Activated T-helper 1 cell treated with Interleukin-2 at 50 U/mL for 16 hours (primary cell): ENCODE results near the gene PCYOX1L.

Source experiments
- DNase-seq: peaks from one replicate; pipeline ENCODE4 v3.0.0-alpha.2; 2020; ENCODE audit warnings: low read depth

PCYOX1L gene

GRCh38 chr5:149367972-149368645 lies 10.3 kb downstream of the PCYOX1L start:
- DNase-seq, result no peak

DNA sequence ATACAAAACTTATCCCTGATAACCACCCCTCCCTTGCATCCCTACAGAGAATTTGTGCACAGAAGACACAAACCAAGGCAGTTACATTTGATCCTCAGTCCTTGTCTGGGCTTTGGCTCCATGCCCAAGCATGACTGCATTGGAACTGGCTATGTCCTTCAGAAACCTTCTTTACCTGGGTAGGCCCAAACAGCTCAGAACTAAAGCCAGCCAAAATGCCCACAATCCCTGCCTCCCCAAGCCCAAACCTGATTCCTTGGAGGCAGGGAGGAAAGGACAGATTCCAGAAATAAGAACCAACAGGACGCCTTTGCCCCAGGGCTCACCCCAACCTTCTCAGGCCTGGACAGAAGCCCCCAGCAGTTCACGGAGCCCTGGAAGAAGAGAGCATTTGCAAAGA lies 13.0 kb downstream of the PCYOX1L start:
- DNase-seq, result no peak

DNA sequence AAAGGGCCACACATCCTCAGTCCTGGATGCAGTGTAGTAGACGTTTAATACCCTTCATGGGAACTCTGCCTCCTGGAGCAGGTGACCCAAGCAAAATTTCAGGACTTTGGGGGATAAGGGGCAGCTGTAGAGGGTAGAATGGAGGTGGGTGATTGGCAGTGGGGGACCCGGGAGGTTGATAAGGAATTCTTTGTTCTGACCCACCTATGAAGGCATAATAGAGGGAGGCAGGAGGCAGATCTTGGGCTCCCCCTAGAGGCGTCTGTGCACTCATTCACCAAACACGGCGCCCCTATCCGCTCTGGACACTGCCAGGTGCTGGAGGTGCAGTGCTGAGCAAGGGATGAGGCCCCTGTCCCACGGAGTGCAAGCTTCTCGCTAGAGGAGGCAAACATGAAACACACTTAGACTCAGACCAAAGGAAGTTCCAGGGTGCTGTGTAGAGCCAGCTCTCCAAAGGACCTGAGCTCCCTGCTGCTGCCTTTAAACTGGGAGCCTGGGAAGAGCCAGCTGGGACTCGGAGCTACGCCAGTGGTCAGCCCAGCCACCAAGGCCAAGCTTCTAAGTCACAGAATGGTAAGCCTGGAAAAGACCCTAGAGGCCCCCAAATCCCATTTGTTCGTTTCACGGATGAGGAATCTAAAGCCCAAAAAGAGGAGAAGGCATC lies 13.6 kb downstream of the PCYOX1L start:
- peak; percentile 49 for DNase-seq

DNA sequence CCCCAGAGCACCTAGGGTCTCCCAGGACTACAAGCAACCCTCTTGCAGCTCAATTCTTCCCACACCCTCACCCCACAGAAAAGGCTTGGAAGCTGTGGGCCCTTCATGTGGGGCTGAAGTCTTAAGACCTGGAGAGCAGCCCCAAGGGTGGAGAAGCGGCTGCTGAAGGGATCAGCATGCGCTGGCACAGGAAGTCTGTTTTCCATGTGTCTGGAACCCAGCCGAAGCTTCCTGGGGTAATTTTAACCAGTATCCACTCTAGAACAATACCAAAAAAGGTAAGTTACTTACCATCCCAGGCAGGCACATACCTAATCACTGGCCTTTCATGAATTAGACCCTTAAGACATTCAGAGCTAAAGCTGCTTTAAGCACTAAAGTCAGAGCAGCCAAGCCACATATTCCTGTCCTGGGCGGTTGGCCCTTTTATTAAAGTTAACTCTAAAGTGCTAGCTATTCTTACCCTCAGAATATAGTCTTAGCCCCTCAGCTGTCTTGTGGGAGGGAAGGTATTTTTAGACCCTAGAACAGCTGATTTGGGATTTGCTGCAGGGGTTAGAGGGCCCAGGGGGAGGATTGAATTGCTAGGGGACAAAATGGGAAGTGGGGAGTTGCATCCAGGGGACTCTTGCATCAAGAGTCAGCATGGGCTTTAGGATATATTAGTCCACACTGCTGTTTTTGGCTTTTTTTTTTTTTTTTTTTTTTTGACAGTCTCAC lies 14.4 kb downstream of the PCYOX1L start:
- DNase-seq, result no peak

DNA sequence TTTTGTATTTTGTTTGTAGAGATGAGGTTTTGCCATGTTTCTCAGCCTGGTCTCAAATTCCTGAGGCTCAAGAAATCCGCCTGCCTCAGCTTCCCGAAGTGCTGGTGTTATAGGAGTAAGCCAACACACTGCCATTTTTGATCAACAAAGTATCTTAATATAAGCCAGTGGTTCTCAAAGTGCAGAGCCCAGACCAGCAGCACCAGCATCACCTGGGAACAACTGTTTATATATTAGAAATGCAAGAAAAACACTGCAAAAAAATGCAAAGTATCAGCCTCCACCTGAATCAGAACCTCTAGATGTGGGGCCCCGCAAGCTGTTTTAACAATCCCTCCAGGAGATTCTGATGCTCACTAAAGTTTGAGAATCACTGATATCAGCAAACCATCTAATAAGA lies 15.1 kb downstream of the PCYOX1L start:
- no peak for DNase-seq

- DNase-seq, result no peak
These were observed 16.5 kb downstream of the PCYOX1L start for GRCh38 chr5:149374303-149374702.

DNA sequence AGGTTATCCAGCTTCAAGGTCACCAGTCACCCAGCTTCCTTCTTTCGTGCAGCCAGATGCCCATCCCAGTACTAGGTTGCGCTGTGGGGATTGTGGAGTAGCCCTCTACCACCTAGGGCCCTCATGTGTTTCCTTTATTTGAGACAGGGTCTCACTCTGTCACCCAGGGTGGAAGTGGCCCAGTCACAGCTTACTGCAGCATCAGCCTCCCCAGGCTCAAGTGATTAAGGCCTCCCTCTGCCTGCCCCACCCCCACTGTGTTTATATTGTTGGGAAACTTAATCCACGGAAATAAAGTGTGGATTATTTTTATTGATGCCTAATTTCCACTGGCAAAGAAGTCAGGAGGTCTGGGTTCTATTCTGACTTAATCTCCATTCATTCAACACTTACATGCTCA lies 17.0 kb downstream of the PCYOX1L start:
- no peak for DNase-seq

DNA sequence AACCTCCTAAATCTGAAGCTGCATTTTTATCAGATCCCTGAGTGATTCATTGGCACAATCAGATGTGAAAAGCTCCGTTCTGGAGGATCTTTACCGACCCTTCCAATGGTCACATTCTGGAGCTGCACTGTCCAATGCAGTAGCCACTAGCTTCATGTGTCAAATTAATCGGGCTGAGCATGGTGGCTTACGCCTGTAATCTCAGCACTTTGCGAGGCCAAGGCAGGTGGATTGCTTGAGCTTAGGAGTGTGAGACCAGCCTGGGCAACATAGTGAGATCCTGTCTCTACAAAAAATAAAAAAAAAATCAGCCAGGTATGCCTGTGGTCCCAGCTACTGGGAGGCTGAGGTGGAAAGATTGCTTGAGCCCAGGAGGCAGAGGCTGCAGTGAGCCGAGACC lies 17.6 kb downstream of the PCYOX1L start:
- DNase-seq, result no peak

DNA sequence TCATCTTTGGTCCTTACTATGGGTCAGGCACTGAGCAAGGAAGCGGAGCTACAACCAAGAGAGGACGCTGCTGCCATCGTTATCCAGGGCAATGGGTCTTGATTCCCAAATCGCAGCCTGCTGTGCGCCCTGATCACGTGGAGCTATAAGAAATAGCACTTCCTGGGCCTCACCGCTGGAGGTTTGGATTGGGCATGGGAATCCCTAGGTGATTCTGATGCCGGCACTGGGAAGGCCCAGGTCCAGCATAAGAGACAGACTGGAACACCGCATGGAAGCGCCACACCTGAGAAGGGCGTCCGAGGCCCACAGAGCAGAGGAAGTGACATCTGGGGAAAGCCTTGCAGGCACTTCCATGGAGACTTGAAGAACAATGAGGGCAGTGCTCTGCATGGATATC lies 18.3 kb downstream of the PCYOX1L start:
- no peak for DNase-seq

GRCh38 chr5:149376711-149377447 lies 19.0 kb downstream of the PCYOX1L start:
- no peak for DNase-seq

DNA sequence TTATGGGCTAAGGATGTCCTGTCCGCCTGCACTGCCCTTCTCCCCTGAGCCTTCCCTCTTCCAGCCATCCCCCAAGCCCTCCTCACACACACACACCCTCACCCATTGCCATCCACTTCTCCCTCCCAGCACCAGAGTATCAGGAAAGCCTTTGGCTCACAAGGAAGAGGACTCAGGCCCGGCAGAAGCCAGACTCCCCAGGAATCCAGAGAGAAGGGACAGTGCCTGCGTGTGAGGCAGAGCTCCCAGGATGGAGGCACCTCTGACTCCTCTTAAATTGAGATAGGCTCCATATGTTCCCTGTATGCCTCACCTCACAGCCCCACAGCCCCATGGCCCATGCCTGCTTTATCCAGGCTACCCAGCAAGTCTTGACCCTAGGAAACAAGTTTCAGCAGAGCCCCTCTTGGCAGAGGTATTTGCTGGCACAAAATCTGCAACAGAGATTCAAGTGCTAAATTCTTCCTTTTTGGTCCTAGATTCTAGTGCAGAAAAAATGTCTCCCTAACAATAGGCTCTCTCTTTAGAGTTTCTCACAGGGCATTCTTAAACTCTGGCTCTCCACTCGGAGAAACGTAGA lies 20.5 kb downstream of the PCYOX1L start:
- DNase-seq, result no peak

GRCh38 chr5:149379177-149379761 lies 21.4 kb downstream of the PCYOX1L start, which contains the start of gene IL17B:
TSS of gene IL17B (minus strand) at chr5:149379292. CDS start at chr5:149379225, 67 bp downstream.
- no peak for DNase-seq

DNA sequence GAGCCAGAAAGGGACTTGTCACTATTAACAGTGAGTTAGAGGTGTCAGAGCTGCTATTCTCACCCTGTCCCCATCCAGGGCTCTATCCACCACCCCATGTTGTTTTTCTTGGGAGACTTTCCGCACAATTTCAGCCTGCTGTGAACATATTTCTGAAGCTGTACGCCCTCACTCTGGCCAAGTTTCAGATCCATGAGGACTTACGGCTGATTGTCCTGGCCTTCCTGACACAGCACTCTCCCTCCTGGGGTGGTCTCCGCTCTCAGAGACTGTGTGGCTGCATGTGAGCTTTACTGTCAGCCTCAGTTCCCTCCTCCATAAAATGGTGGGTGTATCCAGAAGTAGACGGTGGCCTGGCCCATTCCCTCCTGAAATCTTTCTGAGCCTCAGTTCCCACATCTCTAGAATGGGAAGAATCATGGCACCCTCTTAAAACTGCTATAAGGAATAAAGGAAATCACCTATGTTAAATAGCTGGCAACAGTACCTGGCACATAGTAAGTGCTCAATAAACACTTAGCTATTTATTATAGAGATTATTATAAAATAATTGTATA lies 22.1 kb downstream of the PCYOX1L start:
- no peak for DNase-seq

GRCh38 chr5:149380466-149381121 lies 22.7 kb downstream of the PCYOX1L start:
- no peak for DNase-seq

DNA sequence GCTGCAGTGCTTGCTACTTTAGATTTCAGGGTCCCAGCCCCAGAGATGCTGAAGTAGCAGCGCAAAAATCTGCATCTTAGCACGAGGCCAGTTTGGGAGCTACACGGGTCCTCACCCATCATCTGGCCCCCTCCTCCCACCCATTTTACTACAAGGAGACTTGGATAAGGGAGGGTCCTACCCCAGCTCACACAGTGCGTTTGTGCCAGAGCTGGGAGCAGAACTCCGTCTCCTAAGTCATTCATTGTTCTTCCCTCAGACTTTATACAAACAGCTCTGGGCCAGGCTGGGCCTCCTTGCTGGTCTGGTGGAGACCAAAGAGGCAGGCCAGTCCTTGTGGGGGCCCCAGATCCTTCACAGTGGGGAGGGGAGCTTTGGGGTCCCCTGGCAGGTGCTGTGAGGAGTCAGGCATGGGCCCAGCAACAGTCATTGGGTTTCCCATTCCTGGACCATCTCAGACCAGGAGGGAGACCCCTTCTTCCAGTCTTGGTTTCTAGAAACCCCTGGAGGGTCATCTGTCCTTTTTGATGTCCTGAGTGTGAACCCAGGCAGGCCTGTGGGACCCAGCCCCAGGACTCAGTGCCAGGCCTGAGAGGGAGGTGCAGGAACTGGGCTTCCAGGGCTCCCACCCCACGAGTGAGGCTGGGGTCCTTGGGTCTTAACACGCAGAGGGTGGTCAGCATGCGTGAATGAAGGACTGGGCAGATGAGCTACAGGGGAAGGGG lies 23.6 kb downstream of the PCYOX1L start:
- DNase-seq, result no peak

GRCh38 chr5:149381986-149382338 lies 24.1 kb downstream of the PCYOX1L start:
- DNase-seq, result peak; percentile 49

- DNase-seq, result no peak
These were observed 24.8 kb downstream of the PCYOX1L start for GRCh38 chr5:149382517-149383220.

GRCh38 chr5:149383399-149383798 lies 25.6 kb downstream of the PCYOX1L start:
- no peak for DNase-seq

DNA sequence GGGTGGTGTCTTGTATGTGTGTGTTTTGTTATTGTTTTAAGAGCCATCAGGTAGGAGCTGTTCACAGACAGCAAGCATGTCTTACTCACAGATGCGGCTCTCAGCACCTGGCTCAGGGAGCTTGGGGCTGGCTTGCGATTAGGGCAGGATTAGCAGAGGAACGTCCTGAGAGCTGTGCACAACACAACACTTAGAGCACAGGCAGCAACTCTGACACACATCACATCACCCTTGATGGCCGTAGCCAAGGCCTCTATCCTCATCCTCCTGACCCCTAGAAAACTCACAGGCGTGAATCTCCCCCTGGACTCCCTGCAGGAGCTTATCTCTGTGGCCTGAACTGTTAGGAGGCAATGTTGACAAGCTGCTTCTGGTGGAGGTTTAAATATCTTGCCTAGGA lies 28.3 kb downstream of the PCYOX1L start:
- no peak for DNase-seq
